Suprapubic skin (tissue), 4 donors: Measurements from ENCODE around the gene HNF1B.

Experiments
- CTCF ChIP-seq, 2 donors: fragments of 200-600 bp in 1 of 2; fragments of 450-650 bp in 1 of 2; sonication (generic) in 1 of 2; IDR thresholded peaks; one replicate each; pipeline ENCODE4 v1.5.1; 2016 to 2019; ENCODE audit warnings: antibody characterized with exemption in 2 of 2, mild to moderate bottlenecking in 1 of 2, moderate library complexity in 1 of 2
- EP300 ChIP-seq: sonication (generic); formaldehyde crosslinking; IDR thresholded peaks from one replicate; pipeline ENCODE4 v1.6.1; 2017; ENCODE audit warnings: antibody characterized with exemption
- POLR2AphosphoS5 ChIP-seq, 3 donors: sonication (generic); formaldehyde crosslinking; IDR thresholded peaks; one replicate each; pipeline ENCODE4 v1.6.1; 2017; ENCODE audit warnings: antibody characterized with exemption in 3 of 3

GRCh38 chr17:37735165-37735564 lies 9.7 kb downstream of the HNF1B start:
- TF ChIP-seq POLR2AphosphoS5 (IDR thresholded peaks at IDR 0.05) (no peak), CTCF (IDR thresholded peaks at IDR 0.05) (no peak), EP300 (no peak)
